OCI-LY3 (cell line): ENCODE measurements around the gene SPATA16.

Experiments used
- EZH2phosphoT487 ChIP-seq: fragments of 200-600 bp; shearing (Covaris generic); IDR thresholded peaks from 2 replicates; pipeline ENCODE4 v1.6.1; 2018; ENCODE audit warnings: antibody characterized with exemption, mixed run types, low read depth
- TF ChIP-seq, protein P1 (sequence below): fragments of 200-600, 300-600 bp; sonication (generic); IDR thresholded peaks from 2 replicates; pipeline ENCODE4 v1.5.1; 2014; ENCODE audit warnings: antibody characterized with exemption, low read length, low read depth

DNA sequence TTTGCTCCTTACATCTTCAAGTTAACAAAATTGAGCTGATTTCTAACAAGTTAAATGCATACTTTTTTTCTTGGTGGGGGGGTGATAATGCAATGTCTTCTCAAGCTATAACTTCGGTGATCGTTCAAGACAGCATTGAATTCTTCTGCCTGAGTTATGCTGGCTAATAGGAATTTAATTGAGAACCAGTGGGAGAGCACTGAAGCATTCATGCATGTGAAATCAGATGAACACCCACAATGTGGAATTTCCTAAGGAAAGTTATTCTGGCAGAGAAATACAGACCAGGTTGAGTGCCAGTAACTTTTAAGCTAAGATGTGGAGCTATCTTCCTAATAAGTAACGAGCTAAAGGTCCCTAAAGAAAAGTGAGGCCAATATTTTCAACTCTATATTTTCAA lies 3.0 kb downstream of the SPATA16 start:
- TF ChIP-seq, protein P1, sequence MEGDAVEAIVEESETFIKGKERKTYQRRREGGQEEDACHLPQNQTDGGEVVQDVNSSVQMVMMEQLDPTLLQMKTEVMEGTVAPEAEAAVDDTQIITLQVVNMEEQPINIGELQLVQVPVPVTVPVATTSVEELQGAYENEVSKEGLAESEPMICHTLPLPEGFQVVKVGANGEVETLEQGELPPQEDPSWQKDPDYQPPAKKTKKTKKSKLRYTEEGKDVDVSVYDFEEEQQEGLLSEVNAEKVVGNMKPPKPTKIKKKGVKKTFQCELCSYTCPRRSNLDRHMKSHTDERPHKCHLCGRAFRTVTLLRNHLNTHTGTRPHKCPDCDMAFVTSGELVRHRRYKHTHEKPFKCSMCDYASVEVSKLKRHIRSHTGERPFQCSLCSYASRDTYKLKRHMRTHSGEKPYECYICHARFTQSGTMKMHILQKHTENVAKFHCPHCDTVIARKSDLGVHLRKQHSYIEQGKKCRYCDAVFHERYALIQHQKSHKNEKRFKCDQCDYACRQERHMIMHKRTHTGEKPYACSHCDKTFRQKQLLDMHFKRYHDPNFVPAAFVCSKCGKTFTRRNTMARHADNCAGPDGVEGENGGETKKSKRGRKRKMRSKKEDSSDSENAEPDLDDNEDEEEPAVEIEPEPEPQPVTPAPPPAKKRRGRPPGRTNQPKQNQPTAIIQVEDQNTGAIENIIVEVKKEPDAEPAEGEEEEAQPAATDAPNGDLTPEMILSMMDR = no peak
- TF ChIP-seq EZH2phosphoT487 = no peak
